ENCODE data around the gene TRIM60. TPM values are rescaled to one million over a fixed set of nuclear protein-coding genes. Genes with fewer than 3 reads are reported as not detected.
"Not testable (repeated sequence)": the region's sequence is repeated elsewhere in the genome, so short reads cannot be mapped to it uniquely, and the experiment has no call there.

Gene TRIM60
- not detected in 2 replicates for total RNA-seq
- long read RNA-seq, result 0 reads

DNA sequence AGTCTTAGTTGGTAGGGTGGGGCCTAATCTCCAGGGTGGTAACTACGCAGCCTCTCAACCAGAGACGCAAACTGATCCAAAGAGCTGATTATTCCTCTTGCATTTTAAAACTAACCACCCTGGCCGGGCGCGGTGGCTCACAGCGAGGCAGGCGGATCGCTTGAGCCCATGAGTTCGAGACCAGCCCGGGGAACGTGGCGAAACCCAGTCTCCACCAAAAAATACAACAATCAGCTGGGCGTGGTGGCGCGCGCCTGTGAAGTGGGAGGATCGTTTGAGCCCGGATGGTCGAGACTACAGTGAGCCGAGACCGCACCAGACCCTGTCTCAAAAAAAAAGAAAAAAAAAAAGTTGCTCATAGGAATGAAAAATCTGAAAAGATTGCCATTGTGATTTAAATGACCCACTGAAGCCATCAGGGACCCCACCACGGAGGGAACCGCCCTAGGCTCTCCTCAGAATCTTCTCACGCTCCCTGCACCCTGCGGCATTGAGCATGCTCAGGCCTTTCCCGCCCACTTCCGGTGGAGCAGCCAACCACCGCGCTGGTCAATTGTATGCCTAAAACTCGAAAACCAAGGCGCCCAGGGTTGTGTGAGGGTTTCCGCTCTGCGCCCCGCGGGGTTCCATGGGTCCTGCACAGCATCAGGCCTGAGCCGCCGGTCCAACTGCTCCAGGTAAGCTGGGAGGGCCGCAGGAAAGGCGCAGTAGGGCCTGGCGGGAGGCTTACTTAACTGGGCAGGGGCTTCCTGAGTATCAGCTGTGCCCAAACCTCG, at the start of gene TRIM60:
TRIM60 (plus strand) TSS at position 564 of the 776 bp plus-strand sequence. CDS start 8,074 bp downstream, outside the sequence.
- TF ChIP-seq, protein P1, sequence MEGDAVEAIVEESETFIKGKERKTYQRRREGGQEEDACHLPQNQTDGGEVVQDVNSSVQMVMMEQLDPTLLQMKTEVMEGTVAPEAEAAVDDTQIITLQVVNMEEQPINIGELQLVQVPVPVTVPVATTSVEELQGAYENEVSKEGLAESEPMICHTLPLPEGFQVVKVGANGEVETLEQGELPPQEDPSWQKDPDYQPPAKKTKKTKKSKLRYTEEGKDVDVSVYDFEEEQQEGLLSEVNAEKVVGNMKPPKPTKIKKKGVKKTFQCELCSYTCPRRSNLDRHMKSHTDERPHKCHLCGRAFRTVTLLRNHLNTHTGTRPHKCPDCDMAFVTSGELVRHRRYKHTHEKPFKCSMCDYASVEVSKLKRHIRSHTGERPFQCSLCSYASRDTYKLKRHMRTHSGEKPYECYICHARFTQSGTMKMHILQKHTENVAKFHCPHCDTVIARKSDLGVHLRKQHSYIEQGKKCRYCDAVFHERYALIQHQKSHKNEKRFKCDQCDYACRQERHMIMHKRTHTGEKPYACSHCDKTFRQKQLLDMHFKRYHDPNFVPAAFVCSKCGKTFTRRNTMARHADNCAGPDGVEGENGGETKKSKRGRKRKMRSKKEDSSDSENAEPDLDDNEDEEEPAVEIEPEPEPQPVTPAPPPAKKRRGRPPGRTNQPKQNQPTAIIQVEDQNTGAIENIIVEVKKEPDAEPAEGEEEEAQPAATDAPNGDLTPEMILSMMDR (IDR thresholded peaks at IDR 0.05; ENCODE audit: unreplicated experiment), result no peak
- H3K27ac Mint-ChIP-seq, result no peak within 1 kb of the TSS
- no peaks in the 10 kb centered on the region for H3K36me3 Mint-ChIP-seq (ENCODE audit: insufficient read depth)
- H3K9me3 Mint-ChIP-seq (ENCODE audit: low read depth), result no peaks in the 10 kb centered on the region
- no peak within 1 kb of the TSS for H3K4me3 Mint-ChIP-seq (ENCODE audit: low read depth)
- DNase-seq (ENCODE audit: low spot score, unreplicated experiment), result no peak
- H3K4me1 Mint-ChIP-seq (ENCODE audit: low read depth), result no peaks in the 10 kb centered on the region
- H3K27me3 Mint-ChIP-seq, result no peaks in the 10 kb centered on the region

DNA sequence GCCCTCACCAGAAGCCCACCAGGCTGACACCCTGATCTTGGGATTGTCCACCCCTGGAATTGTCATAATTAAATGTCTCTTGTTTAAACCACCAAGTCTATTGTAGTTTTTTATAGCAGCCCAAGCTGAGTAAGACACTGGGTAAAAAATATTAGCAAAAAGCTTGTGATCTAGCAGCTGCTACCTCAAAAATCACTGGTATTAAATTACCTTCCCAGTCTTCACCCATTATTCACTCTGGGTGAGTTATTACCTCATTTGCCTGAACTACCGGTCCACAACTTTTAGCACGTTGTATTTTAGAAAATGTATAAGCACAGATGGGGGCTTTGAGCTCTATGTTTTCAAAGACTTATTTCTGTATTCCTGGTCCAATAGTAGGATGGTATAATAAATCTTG, 42.3 kb upstream of the TRIM60 start:
- DNase-seq (ENCODE audit: low spot score, unreplicated experiment), result no peak
- H3K27me3 Mint-ChIP-seq, result no peaks in the 10 kb centered on the region
- no peak overlapping the region for H3K4me3 Mint-ChIP-seq (ENCODE audit: low read depth)
- H3K4me1 Mint-ChIP-seq (ENCODE audit: low read depth), result peaks cover 19% of the 10 kb centered on the region
- peaks cover 3% of the 10 kb centered on the region for H3K9me3 Mint-ChIP-seq (ENCODE audit: low read depth)
- no peak overlapping the region for H3K27ac Mint-ChIP-seq
- TF ChIP-seq, protein P1 (IDR thresholded peaks at IDR 0.05; ENCODE audit: unreplicated experiment), result no peak
- H3K36me3 Mint-ChIP-seq (ENCODE audit: insufficient read depth), result no peaks in the 10 kb centered on the region

DNA sequence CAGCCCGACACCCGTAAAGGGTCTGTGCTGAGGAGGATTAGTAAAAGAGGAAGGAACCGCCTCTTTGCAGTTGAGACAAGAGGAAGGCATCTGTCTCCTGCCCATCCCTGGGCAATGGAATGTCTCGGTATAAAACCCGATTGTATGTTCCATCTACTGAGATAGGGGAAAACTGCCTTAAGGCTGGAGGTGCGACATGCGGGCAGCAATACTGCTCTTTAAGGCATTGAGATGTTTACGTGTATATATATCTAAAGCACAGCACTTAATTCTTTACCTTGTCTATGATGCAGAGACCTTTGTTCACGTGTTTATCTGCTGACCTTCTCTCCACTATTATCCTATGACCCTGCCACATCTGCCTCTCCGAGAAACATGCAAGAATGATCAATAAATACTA, 41.0 kb upstream of the TRIM60 start:
- H3K9me3 Mint-ChIP-seq (ENCODE audit: low read depth); H3K36me3 Mint-ChIP-seq (ENCODE audit: insufficient read depth); H3K27me3 Mint-ChIP-seq; H3K27ac Mint-ChIP-seq; DNase-seq (ENCODE audit: low spot score, unreplicated experiment); H3K4me3 Mint-ChIP-seq (ENCODE audit: low read depth): not testable (repeated sequence)
- H3K4me1 Mint-ChIP-seq (ENCODE audit: low read depth), result peaks cover 22% of the 10 kb centered on the region

DNA sequence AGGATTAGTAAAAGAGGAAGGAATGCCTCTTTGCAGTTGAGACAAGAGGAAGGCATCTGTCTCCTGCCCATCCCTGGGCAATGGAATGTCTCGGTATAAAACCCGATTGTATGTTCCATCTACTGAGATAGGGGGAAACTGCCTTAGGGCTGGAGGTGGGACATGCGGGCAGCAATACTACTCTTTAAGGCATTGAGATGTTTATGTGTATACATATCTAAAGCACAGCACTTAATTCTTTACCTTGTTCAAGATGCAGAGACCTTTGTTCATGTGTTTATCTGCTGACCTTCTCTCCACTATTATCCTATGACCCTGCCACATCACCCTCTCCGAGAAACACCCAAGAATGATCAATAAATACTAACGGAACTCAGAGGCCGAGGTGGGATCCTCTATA, 35.7 kb upstream of the TRIM60 start:
- not testable (repeated sequence) for H3K9me3 Mint-ChIP-seq (ENCODE audit: low read depth); H3K27ac Mint-ChIP-seq; H3K4me3 Mint-ChIP-seq (ENCODE audit: low read depth); H3K4me1 Mint-ChIP-seq (ENCODE audit: low read depth); DNase-seq (ENCODE audit: low spot score, unreplicated experiment); H3K36me3 Mint-ChIP-seq (ENCODE audit: insufficient read depth); H3K27me3 Mint-ChIP-seq

DNA sequence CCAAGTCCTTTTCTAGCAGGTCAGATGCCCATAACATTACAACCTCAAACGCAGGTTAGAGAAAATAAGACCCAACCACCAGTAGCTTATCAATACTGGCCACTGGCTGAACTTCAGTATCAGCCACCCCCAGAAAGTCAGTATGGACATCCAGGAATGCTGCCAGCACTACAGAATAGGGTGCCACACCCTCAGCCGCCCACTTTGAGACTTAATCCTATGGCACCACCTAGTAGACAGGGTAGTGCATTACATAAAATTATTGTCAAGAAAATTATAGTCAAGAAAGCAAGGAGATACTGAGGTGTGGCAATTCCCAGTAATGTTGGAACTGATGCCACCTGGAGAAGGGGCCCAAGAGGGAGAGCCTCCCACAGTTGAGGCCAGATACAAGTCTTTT, 34.5 kb upstream of the TRIM60 start:
- H3K27ac Mint-ChIP-seq, result no peak overlapping the region
- DNase-seq (ENCODE audit: low spot score, unreplicated experiment), result no peak
- no peaks in the 10 kb centered on the region for H3K27me3 Mint-ChIP-seq
- peaks cover 12% of the 10 kb centered on the region for H3K4me1 Mint-ChIP-seq (ENCODE audit: low read depth)
- TF ChIP-seq, protein P1 (IDR thresholded peaks at IDR 0.05; ENCODE audit: unreplicated experiment), result no peak
- no peak overlapping the region for H3K4me3 Mint-ChIP-seq (ENCODE audit: low read depth)
- H3K36me3 Mint-ChIP-seq (ENCODE audit: insufficient read depth), result no peaks in the 10 kb centered on the region
- H3K9me3 Mint-ChIP-seq (ENCODE audit: low read depth), result no peaks in the 10 kb centered on the region

DNA sequence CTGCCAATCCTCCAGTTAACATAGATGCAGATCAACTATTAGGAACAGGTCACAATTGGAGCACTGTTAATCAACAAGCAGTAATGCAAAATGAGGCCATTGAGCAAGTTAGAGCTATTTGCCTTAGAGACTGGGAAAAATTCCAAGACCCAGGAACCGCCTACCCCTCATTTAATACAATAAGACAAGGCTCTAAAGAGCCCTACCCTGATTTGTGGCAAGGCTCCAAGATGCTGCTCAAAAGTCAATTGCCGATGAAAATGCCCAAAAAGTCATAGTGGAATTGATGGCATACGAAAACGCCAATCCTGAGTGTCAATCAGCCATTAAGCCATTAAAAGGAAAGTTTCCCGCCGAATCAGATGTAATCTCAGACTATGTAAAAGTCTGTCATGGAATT, 33.9 kb upstream of the TRIM60 start:
- H3K36me3 Mint-ChIP-seq (ENCODE audit: insufficient read depth), result no peaks in the 10 kb centered on the region
- H3K4me3 Mint-ChIP-seq (ENCODE audit: low read depth), result no peak overlapping the region
- DNase-seq (ENCODE audit: low spot score, unreplicated experiment), result no peak
- no peaks in the 10 kb centered on the region for H3K27me3 Mint-ChIP-seq
- H3K9me3 Mint-ChIP-seq (ENCODE audit: low read depth), result no peaks in the 10 kb centered on the region
- no peak overlapping the region for H3K27ac Mint-ChIP-seq
- TF ChIP-seq, protein P1 (IDR thresholded peaks at IDR 0.05; ENCODE audit: unreplicated experiment), result no peak
- peaks cover 14% of the 10 kb centered on the region for H3K4me1 Mint-ChIP-seq (ENCODE audit: low read depth)

DNA sequence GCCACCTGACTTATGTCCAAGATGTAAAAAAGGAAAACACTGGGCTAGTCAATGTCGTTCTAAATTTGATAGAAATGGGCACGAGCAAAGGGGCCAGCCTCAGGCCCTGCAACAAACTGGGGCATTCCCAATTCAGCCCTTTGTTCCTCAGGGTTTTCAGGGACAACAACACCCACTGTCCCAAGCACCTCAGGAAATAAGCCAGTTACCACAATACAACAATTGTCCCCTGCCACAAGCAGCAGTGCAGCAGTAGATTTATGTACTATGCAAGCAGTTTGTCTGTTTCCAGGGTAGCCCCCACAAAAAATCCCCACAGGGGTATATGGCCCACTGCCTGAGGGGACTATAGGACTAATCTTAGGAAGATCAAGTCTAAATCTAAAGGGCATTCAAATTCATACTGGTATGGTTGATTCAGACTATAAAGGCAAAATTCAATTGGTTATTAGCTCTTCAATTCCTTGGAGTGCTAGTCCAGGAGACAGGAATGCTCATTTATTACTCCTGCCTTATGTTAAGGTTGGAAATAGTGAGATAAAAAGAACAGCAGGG, 33.2 kb upstream of the TRIM60 start:
- H3K4me1 Mint-ChIP-seq (ENCODE audit: low read depth), result peaks cover 14% of the 10 kb centered on the region
- not testable (repeated sequence) for DNase-seq (ENCODE audit: low spot score, unreplicated experiment); H3K36me3 Mint-ChIP-seq (ENCODE audit: insufficient read depth); H3K4me3 Mint-ChIP-seq (ENCODE audit: low read depth); H3K27ac Mint-ChIP-seq; H3K9me3 Mint-ChIP-seq (ENCODE audit: low read depth); H3K27me3 Mint-ChIP-seq

DNA sequence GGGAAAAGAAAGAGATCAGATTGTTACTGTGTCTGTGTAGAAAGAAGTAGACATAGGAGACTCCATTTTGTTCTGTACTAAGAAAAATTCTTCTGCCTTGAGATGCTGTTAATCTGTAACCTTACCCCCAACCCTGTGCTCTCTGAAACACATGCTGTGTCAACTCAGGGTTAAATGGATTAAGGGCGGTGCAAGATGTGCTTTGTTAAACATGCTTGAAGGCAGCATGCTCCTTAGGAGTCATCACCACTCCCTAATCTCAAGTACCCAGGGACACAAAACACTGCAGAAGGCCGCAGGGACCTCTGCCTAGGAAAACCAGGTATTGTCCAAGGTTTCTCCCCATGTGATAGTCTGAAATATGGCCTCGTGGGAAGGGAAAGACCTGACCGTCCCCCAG, 29.8 kb upstream of the TRIM60 start:
- not testable (repeated sequence) for H3K4me1 Mint-ChIP-seq (ENCODE audit: low read depth); H3K36me3 Mint-ChIP-seq (ENCODE audit: insufficient read depth); H3K4me3 Mint-ChIP-seq (ENCODE audit: low read depth); H3K9me3 Mint-ChIP-seq (ENCODE audit: low read depth); H3K27ac Mint-ChIP-seq; DNase-seq (ENCODE audit: low spot score, unreplicated experiment); H3K27me3 Mint-ChIP-seq

Data from progenitor cell of endocrine pancreas (in vitro differentiated cells).